ENCODE data around the gene CMSS1.

CMSS1 gene

DNA sequence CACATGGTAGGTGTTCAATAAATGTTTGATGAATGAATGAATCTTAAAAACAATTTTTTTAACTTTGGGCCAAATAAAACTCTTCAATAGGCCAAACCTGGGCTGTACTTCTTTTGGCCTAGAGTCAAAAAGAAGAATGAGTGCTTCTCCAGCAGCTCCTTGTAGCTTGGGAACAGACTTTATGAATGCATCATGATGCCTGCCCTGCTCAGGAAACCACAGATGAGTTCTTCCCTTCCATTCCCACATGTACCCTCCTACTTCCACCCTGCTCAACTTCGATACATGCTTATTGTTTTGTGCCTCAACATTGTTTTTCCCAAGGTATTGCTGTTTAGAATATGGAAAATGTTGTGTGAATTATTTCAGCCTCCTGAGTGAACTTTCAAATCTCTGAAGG lies 209.7 kb downstream of the CMSS1 start:
- Histone ChIP-seq H3K4me3 (ENCODE audit: low read length in 2 of 2) (no peak overlapping the region), H3K36me3 (ENCODE audit: control insufficient read depth in 2 of 2, insufficient read depth in 2 of 2, low read length in 2 of 2) (peaks cover 0 to 2% of the 10 kb centered on the region in 2 donors), H3K27me3 (ENCODE audit: control insufficient read depth in 2 of 2, insufficient read depth in 2 of 2, low read length in 2 of 2) (no peaks in the 10 kb centered on the region), H3K4me1 (ENCODE audit: control insufficient read depth in 2 of 2, insufficient read depth in 2 of 2, low read length in 2 of 2) (peaks cover 0 to 6% of the 10 kb centered on the region in 2 donors), H3K9me3 (ENCODE audit: control insufficient read depth in 2 of 2, low read length in 2 of 2) (no peaks in the 10 kb centered on the region), H3K27ac (ENCODE audit: low read depth in 2 of 2, low read length in 2 of 2) (no peak overlapping the region), H3K9ac (ENCODE audit: low read depth in 1 of 2, low read length in 2 of 2) (no peak overlapping the region)

DNA sequence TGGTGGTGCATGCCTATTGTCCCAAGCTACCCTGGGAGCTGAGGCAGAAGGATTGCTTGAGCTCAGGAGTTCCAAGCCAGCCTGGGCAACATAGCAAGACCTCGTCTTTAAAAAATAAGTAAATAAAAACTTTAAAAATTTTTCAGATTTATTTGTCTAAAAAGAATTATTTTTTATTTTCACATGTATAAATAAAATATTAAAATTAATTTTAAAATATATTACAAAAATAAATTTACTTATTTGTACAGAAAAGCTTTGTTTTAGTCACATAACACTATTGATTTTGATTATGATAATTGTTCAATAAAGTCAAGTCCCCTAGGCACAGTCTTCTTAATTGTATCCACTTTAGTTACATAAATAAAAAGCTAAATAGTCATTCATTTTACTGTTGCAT lies 211.4 kb downstream of the CMSS1 start:
- Histone ChIP-seq H3K9ac (ENCODE audit: low read depth in 1 of 2, low read length in 2 of 2) (no peak overlapping the region), H3K4me1 (ENCODE audit: control insufficient read depth in 2 of 2, insufficient read depth in 2 of 2, low read length in 2 of 2) (peaks cover 0 to 6% of the 10 kb centered on the region in 2 donors), H3K4me3 (ENCODE audit: low read length in 2 of 2) (no peak overlapping the region), H3K9me3 (ENCODE audit: control insufficient read depth in 2 of 2, low read length in 2 of 2) (no peaks in the 10 kb centered on the region), H3K27ac (ENCODE audit: low read depth in 2 of 2, low read length in 2 of 2) (no peak overlapping the region), H3K36me3 (ENCODE audit: control insufficient read depth in 2 of 2, insufficient read depth in 2 of 2, low read length in 2 of 2) (peaks cover 0 to 2% of the 10 kb centered on the region in 2 donors), H3K27me3 (ENCODE audit: control insufficient read depth in 2 of 2, insufficient read depth in 2 of 2, low read length in 2 of 2) (no peaks in the 10 kb centered on the region)

DNA sequence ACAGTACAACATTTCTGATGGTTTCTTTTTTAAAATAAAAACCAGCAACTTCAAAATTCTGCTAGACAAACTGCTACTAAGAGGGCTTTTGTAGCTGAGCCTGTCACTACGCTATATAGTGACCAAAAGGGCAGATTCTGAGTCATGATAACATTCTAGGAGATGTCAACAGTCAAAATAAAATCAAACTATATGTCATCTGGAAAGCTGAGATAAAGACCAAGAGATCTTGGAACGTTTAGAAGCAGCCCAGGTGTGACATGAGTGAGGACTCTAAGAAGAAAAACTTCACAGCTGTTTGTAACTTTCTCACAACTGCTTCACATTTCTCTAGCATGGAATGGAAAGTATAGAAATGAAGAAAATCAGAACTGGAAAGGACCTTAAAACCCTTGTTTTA lies 212.0 kb downstream of the CMSS1 start:
- Histone ChIP-seq H3K9me3 (ENCODE audit: control insufficient read depth in 2 of 2, low read length in 2 of 2) (no peaks in the 10 kb centered on the region), H3K4me1 (ENCODE audit: control insufficient read depth in 2 of 2, insufficient read depth in 2 of 2, low read length in 2 of 2) (peaks cover 0 to 2% of the 10 kb centered on the region in 2 donors), H3K4me3 (ENCODE audit: low read length in 2 of 2) (no peak overlapping the region), H3K9ac (ENCODE audit: low read depth in 1 of 2, low read length in 2 of 2) (no peak overlapping the region), H3K36me3 (ENCODE audit: control insufficient read depth in 2 of 2, insufficient read depth in 2 of 2, low read length in 2 of 2) (peaks cover 0 to 2% of the 10 kb centered on the region in 2 donors), H3K27me3 (ENCODE audit: control insufficient read depth in 2 of 2, insufficient read depth in 2 of 2, low read length in 2 of 2) (no peaks in the 10 kb centered on the region), H3K27ac (ENCODE audit: low read depth in 2 of 2, low read length in 2 of 2) (no peak overlapping the region)

DNA sequence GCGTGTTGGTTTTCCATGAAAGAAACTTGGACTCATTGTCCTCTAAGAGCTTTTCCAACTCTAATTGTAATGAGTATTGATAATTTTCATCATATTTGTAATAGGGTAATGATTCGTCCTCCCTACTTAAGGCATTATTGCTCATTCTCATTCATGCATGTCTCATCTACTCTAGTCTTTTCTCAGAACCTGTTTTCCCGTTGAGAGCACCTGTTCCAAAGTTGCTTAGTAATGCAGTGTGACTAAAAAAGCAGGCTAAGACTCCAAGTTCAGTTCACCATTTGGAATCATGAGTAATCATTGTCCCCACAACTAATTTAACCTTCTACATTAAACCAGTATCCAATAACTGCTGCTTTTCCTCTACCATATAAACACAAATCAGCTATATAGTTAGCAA lies 212.7 kb downstream of the CMSS1 start:
- H3K36me3 ChIP-seq (ENCODE audit: control insufficient read depth in 2 of 2, insufficient read depth in 2 of 2, low read length in 2 of 2) = peaks cover 0 to 2% of the 10 kb centered on the region in 2 donors
- H3K9ac ChIP-seq (ENCODE audit: low read depth in 1 of 2, low read length in 2 of 2) = no peak overlapping the region
- no peaks in the 10 kb centered on the region for H3K9me3 ChIP-seq (ENCODE audit: control insufficient read depth in 2 of 2, low read length in 2 of 2)
- H3K4me3 ChIP-seq (ENCODE audit: low read length in 2 of 2) = no peak overlapping the region
- H3K27ac ChIP-seq (ENCODE audit: low read depth in 2 of 2, low read length in 2 of 2) = no peak overlapping the region
- no peaks in the 10 kb centered on the region for H3K27me3 ChIP-seq (ENCODE audit: control insufficient read depth in 2 of 2, insufficient read depth in 2 of 2, low read length in 2 of 2)
- no peaks in the 10 kb centered on the region for H3K4me1 ChIP-seq (ENCODE audit: control insufficient read depth in 2 of 2, insufficient read depth in 2 of 2, low read length in 2 of 2)

DNA sequence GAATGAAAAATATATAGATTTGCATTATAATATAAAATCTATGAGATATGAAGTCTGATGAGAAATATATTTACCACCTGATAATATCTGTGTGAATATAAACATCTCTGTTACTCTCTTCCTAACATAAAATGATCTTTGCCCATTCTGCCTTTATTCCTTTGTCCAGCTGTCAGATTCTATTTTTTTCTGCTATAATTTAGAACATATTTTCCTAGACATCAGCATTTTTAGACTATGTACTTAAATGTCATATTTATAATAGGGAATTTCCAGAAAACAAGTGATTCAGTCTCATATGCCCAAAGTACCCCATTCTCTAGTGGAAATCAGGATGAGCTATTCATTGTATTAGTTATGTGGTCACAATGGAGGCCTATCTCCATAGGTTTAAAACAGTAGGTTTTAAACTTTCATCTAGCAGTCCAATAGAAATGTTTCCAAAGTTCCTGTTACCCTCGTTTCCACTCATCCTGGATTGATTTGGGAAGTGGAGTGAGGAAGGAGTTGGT lies 213.3 kb downstream of the CMSS1 start:
- Histone ChIP-seq H3K27ac (ENCODE audit: low read depth in 2 of 2, low read length in 2 of 2) (no peak overlapping the region), H3K27me3 (ENCODE audit: control insufficient read depth in 2 of 2, insufficient read depth in 2 of 2, low read length in 2 of 2) (no peaks in the 10 kb centered on the region), H3K9me3 (ENCODE audit: control insufficient read depth in 2 of 2, low read length in 2 of 2) (no peaks in the 10 kb centered on the region), H3K36me3 (ENCODE audit: control insufficient read depth in 2 of 2, insufficient read depth in 2 of 2, low read length in 2 of 2) (peaks cover 0 to 2% of the 10 kb centered on the region in 2 donors), H3K4me1 (ENCODE audit: control insufficient read depth in 2 of 2, insufficient read depth in 2 of 2, low read length in 2 of 2) (no peaks in the 10 kb centered on the region), H3K4me3 (ENCODE audit: low read length in 2 of 2) (no peak overlapping the region), H3K9ac (ENCODE audit: low read depth in 1 of 2, low read length in 2 of 2) (no peak overlapping the region)

DNA sequence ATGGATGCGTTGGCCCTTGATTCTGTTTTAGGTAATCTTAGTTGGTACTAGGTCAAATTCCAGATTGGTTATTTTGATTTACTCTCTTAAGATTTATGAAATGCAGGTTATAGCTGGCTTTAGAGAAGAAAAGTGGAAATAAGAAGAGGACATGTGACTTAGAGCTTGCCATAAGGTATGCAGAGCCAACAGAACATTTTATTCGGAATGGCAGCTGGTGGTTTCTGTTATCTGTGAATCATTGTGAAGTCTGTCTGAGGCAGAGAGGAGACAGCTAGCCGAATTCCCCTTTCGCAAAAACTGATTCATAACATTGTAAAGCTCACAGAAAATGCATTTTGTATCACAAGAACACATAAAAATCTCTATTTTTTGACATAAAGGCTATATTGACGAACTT lies 214.6 kb downstream of the CMSS1 start:
- Histone ChIP-seq H3K36me3 (ENCODE audit: control insufficient read depth in 2 of 2, insufficient read depth in 2 of 2, low read length in 2 of 2) (no peaks in the 10 kb centered on the region), H3K27me3 (ENCODE audit: control insufficient read depth in 2 of 2, insufficient read depth in 2 of 2, low read length in 2 of 2) (no peaks in the 10 kb centered on the region), H3K4me3 (ENCODE audit: low read length in 2 of 2) (no peak overlapping the region), H3K27ac (ENCODE audit: low read depth in 2 of 2, low read length in 2 of 2) (no peak overlapping the region), H3K9ac (ENCODE audit: low read depth in 1 of 2, low read length in 2 of 2) (no peak overlapping the region), H3K9me3 (ENCODE audit: control insufficient read depth in 2 of 2, low read length in 2 of 2) (no peaks in the 10 kb centered on the region), H3K4me1 (ENCODE audit: control insufficient read depth in 2 of 2, insufficient read depth in 2 of 2, low read length in 2 of 2) (no peaks in the 10 kb centered on the region)

DNA sequence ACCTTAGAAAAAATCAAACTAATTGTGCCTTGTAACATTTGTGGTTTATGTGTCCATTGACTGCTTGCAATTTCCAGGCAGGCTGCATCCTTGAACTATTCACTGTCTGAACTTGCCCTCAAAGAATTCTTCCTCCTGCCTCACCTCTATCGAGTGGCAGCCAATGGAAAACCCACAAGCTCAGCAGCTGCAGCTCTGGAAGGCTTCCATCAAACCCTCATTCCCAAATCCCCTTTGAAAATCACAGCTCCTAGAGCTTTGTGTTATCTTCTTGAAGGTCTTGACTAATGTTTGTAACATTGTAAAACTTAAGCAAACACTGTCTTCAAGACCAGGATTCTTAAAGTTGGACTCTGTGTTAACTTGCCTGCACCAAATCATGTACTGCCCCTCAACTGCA lies 215.5 kb downstream of the CMSS1 start:
- no peaks in the 10 kb centered on the region for H3K36me3 ChIP-seq (ENCODE audit: control insufficient read depth in 2 of 2, insufficient read depth in 2 of 2, low read length in 2 of 2)
- H3K27me3 ChIP-seq (ENCODE audit: control insufficient read depth in 2 of 2, insufficient read depth in 2 of 2, low read length in 2 of 2) = no peaks in the 10 kb centered on the region
- H3K27ac ChIP-seq (ENCODE audit: low read depth in 2 of 2, low read length in 2 of 2) = no peak overlapping the region
- no peaks in the 10 kb centered on the region for H3K4me1 ChIP-seq (ENCODE audit: control insufficient read depth in 2 of 2, insufficient read depth in 2 of 2, low read length in 2 of 2)
- H3K9me3 ChIP-seq (ENCODE audit: control insufficient read depth in 2 of 2, low read length in 2 of 2) = no peaks in the 10 kb centered on the region
- H3K9ac ChIP-seq (ENCODE audit: low read depth in 1 of 2, low read length in 2 of 2) = no peak overlapping the region
- no peak overlapping the region for H3K4me3 ChIP-seq (ENCODE audit: low read length in 2 of 2)

DNA sequence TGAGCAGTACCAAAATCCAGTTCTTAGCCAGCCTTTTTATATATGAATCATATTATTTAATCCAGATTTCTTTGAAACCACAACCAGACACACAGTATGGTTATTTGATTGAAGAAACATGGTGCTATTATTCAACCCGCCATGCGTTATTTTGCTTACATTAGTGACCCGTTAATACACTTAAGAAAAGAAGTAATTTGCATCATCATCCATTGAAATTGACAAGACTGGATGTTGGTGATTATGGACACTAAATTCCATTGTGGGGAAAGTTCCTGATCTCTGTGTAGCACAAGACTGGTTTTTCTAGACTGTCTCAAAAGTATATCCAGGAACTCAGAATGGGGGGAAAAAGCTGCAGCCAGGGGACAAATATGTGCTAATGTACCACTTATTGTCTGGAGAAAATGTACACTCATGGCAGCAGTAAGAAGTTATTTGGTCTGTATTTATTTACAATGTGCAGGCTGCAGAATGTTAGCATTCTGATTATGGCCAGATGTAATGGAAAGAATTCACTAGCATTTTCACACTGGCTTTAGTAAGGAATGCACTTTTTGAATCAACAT lies 216.3 kb downstream of the CMSS1 start:
- H3K9me3 ChIP-seq (ENCODE audit: control insufficient read depth in 2 of 2, low read length in 2 of 2) = no peaks in the 10 kb centered on the region
- no peaks in the 10 kb centered on the region for H3K4me1 ChIP-seq (ENCODE audit: control insufficient read depth in 2 of 2, insufficient read depth in 2 of 2, low read length in 2 of 2)
- no peaks in the 10 kb centered on the region for H3K36me3 ChIP-seq (ENCODE audit: control insufficient read depth in 2 of 2, insufficient read depth in 2 of 2, low read length in 2 of 2)
- H3K27me3 ChIP-seq (ENCODE audit: control insufficient read depth in 2 of 2, insufficient read depth in 2 of 2, low read length in 2 of 2) = no peaks in the 10 kb centered on the region
- no peak overlapping the region for H3K4me3 ChIP-seq (ENCODE audit: low read length in 2 of 2)
- H3K9ac ChIP-seq (ENCODE audit: low read depth in 1 of 2, low read length in 2 of 2) = no peak overlapping the region
- no peak overlapping the region for H3K27ac ChIP-seq (ENCODE audit: low read depth in 2 of 2, low read length in 2 of 2)

DNA sequence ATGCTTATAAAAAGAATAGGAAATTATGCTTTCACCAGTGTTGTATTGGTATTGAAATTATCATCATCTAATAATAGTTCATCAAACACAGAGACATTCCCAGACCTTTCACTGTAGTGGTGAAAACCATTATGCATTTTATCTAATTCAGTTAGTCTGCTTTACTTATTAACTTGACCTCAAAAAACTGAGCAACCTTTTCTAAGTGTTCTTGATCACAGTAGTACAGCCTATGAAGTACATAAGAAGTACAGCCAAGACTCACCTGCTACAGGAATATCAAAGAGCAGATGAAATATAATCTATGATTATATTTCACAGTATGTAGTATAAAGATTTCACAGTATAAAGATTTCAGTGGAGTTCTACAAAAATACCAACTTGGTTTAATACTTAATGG lies 221.4 kb downstream of the CMSS1 start:
- H3K27ac ChIP-seq (ENCODE audit: low read depth in 2 of 2, low read length in 2 of 2) = no peak overlapping the region

DNA sequence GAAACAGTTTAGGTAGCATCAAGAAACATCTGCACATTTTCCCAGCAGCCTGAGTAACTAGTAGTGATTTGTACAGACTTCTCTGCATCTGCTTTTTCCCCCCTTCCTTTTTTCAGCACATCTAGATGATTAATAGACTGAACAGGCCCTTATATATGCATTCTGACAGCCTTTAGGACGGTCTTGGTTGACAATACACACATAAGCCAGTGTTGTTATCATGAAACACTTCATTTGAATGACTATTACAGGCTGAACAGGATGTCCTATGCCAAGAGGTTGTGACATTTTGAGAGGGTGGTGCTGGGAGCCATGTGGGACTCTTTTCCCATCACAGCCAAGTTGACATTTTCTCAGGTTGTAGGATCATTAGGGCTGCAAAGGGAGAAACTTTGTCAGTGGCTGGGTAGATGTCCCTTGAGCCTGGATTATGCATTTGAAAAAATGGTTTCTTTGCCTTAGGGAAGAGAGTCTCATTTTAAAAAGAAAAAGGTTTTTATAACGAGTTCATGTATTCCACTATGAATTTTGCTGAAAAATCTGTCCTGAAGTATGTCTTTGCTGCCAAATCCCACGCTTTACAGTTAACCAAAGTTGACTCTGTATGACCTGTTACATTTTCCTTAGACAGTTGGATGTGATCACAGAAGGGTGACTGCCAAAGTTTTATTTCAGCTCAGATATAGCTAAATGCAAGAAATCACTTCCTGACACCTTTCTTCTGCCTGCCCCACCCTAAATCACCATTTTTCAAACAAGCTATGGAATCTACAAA lies 223.0 kb downstream of the CMSS1 start:
- Histone ChIP-seq H3K36me3 (ENCODE audit: control insufficient read depth in 2 of 2, insufficient read depth in 2 of 2, low read length in 2 of 2) (no peaks in the 10 kb centered on the region), H3K27me3 (ENCODE audit: control insufficient read depth in 2 of 2, insufficient read depth in 2 of 2, low read length in 2 of 2) (no peaks in the 10 kb centered on the region), H3K9me3 (ENCODE audit: control insufficient read depth in 2 of 2, low read length in 2 of 2) (no peaks in the 10 kb centered on the region), H3K27ac (ENCODE audit: low read depth in 2 of 2, low read length in 2 of 2) (peak overlapping the region; percentile 66 to 82), H3K9ac (ENCODE audit: low read depth in 1 of 2, low read length in 2 of 2) (no peak overlapping the region), H3K4me1 (ENCODE audit: control insufficient read depth in 2 of 2, insufficient read depth in 2 of 2, low read length in 2 of 2) (peaks cover 11 to 27% of the 10 kb centered on the region in 2 donors), H3K4me3 (ENCODE audit: low read length in 2 of 2) (no peak overlapping the region)

More for the DNA sequence above, 221.4 kb downstream of the CMSS1 start:
- no peak overlapping the region for H3K4me3 ChIP-seq (ENCODE audit: low read length in 2 of 2)
- no peak overlapping the region for H3K9ac ChIP-seq (ENCODE audit: low read depth in 1 of 2, low read length in 2 of 2)
- no peaks in the 10 kb centered on the region for H3K9me3 ChIP-seq (ENCODE audit: control insufficient read depth in 2 of 2, low read length in 2 of 2)
- H3K27me3 ChIP-seq (ENCODE audit: control insufficient read depth in 2 of 2, insufficient read depth in 2 of 2, low read length in 2 of 2) = no peaks in the 10 kb centered on the region
- peaks cover 11 to 26% of the 10 kb centered on the region in 2 donors for H3K4me1 ChIP-seq (ENCODE audit: control insufficient read depth in 2 of 2, insufficient read depth in 2 of 2, low read length in 2 of 2)
- no peaks in the 10 kb centered on the region for H3K36me3 ChIP-seq (ENCODE audit: control insufficient read depth in 2 of 2, insufficient read depth in 2 of 2, low read length in 2 of 2)
